K562 (cell line): ENCODE results near the gene MERTK. TPM values are rescaled to one million over a fixed set of nuclear protein-coding genes. Genes with fewer than 3 reads are reported as not detected.

ENCODE experiments used
- ATAC-seq: fragments of 200-7000 bp; cut with Tn5 transposase; 3 replicates; pipeline ENCODE4 v1.9.1; 2020; ENCODE audit warnings: moderate library complexity
- BruUV-seq: library from RNA; stranded (reverse); fragments of 400-500 nt; replicated peaks from 2 replicates; lab custom pipeline; 2021; lab: Mats Ljungman, UMichigan
- CTCF ChIA-PET: fragments of 300-600 bp; formaldehyde crosslinking; extraction: SDS; loops from one replicate; lab custom pipeline; 2021; ENCODE audit warnings: low intra/inter-chr PET ratio; lab: Yijun Ruan, JAX
- POLR2A ChIA-PET: fragments of 300-600, 350-650 bp; sonication (Branson Sonifier 250); formaldehyde crosslinking; extraction: SDS; loops from one replicate; lab custom pipeline; 2021; ENCODE audit warnings: antibody characterized with exemption, inconsistent platforms; lab: Yijun Ruan, JAX
- DNase-seq, 4 experiments: peaks; one replicate each; pipeline versions ENCODE4 v3.0.0 to v3.0.0-alpha.2; 2011 to 2018; ENCODE audit warnings: low spot score in 3 of 4, mixed read lengths in 3 of 4; ENCODE audit errors: extremely low read depth in 1 of 4
- FAIRE-seq: peaks from 2 replicates; lab custom pipeline; 2011; peaks lifted over from hg19 to GRCh38; lab: Jason Lieb, UNC
- H2AFZ ChIP-seq: 2 replicates; pipeline ENCODE4 v1.6.0; 2011; ENCODE audit warnings: low read depth, low read length, control low read depth, inconsistent platforms
- H3K27ac ChIP-seq: fragments of 200-600 bp; 3 replicates; pipeline ENCODE4 v1.8.0; 2011; ENCODE audit warnings: low read depth, mild to moderate bottlenecking, control low read depth, inconsistent platforms, low read length, moderate library complexity, mixed read lengths; ENCODE audit errors: extremely low read depth
- H3K27me3 ChIP-seq, 2 experiments: fragments of 300-600 bp in 1 of 2; 2 replicates in 1 of 2; 3 replicates in 1 of 2; pipeline versions ENCODE4 v1.6.0 to v1.8.0; 2011; ENCODE audit warnings: inconsistent platforms in 2 of 2, low read length in 2 of 2, mild to moderate bottlenecking in 1 of 2, mixed read lengths in 1 of 2, moderate library complexity in 1 of 2; ENCODE audit not compliant: control insufficient read depth in 2 of 2, insufficient read depth in 2 of 2
- H3K36me3 ChIP-seq: fragments of 300-600 bp; 3 replicates; pipeline ENCODE4 v1.8.0; 2011; ENCODE audit warnings: mild to moderate bottlenecking, low read length, inconsistent platforms; ENCODE audit not compliant: control insufficient read depth, insufficient read depth
- H3K4me1 ChIP-seq, 2 experiments: fragments of 200-600 bp in 1 of 2; replicated peaks in 1 of 2; 2 replicates in 1 of 2; 3 replicates in 1 of 2; pipeline versions ENCODE4 v1.5.1 to v1.8.0; 2011; ENCODE audit warnings: inconsistent platforms in 2 of 2, low read length in 2 of 2, mild to moderate bottlenecking in 1 of 2, mixed read lengths in 1 of 2, moderate library complexity in 1 of 2; ENCODE audit not compliant: control insufficient read depth in 2 of 2, insufficient read depth in 2 of 2
- H3K4me2 ChIP-seq: 2 replicates; pipeline ENCODE4 v1.6.1; 2011; ENCODE audit warnings: low read length, control low read depth, inconsistent platforms, mixed read lengths; ENCODE audit not compliant: insufficient read depth
- H3K4me3 ChIP-seq: fragments of 200-600 bp; sonication (generic), shearing (Covaris generic); 2 replicates; pipeline ENCODE4 v1.5.1; 2016; ENCODE audit warnings: control low read depth, inconsistent platforms
- H3K79me2 ChIP-seq: fragments of 200-600 bp; 3 replicates; pipeline ENCODE4 v1.8.0; 2011; ENCODE audit warnings: low read length, inconsistent platforms; ENCODE audit not compliant: control insufficient read depth, insufficient read depth
- H3K9ac ChIP-seq, 2 experiments: 2 replicates each; pipeline versions ENCODE4 v1.6.0 to v1.6.1; 2011; ENCODE audit warnings: low read depth in 2 of 2, low read length in 2 of 2, control low read depth in 1 of 2, inconsistent platforms in 1 of 2, mild to moderate bottlenecking in 1 of 2, mixed read lengths in 1 of 2; ENCODE audit not compliant: insufficient read depth in 1 of 2
- H3K9me1 ChIP-seq: one replicate; pipeline ENCODE4 v1.6.0; 2011; ENCODE audit warnings: inconsistent platforms, mild to moderate bottlenecking, low read length, moderate library complexity; ENCODE audit not compliant: control insufficient read depth, insufficient read depth
- H3K9me3 ChIP-seq: replicated peaks from 2 replicates; pipeline ENCODE4 v1.5.1; 2011; ENCODE audit warnings: low read depth, low read length, inconsistent platforms; ENCODE audit not compliant: control insufficient read depth, insufficient read depth
- H4K20me1 ChIP-seq: replicated peaks from 2 replicates; pipeline ENCODE4 v1.6.1; 2011; ENCODE audit warnings: low read length, inconsistent platforms, mixed read lengths; ENCODE audit not compliant: control insufficient read depth, insufficient read depth
- FOXM1 ChIP-seq, 2 experiments: fragments of 450-650 bp in 1 of 2; sonication (generic) in 1 of 2; formaldehyde crosslinking in 1 of 2; IDR thresholded peaks; 2 replicates each; pipeline versions ENCODE4 v1.6.1 to v1.9.0; 2017 to 2022; ENCODE audit warnings: low read depth in 2 of 2, mild to moderate bottlenecking in 2 of 2, missing genetic modification reagents in 1 of 2, moderate library complexity in 1 of 2
- IRF9 ChIP-seq: fragments of 450-650 bp; IDR thresholded peaks from 2 replicates; pipeline ENCODE4 v1.6.1; 2016; ENCODE audit warnings: missing biosample characterization, missing genetic modification characterization
- POLR2AphosphoS5 ChIP-seq: IDR thresholded peaks from 2 replicates; pipeline ENCODE4 v1.6.1; 2011; ENCODE audit warnings: mild to moderate bottlenecking, low read depth, low read length, moderate library complexity; ENCODE audit not compliant: control insufficient read depth, insufficient read depth
- PURB ChIP-seq: sonication (generic); formaldehyde crosslinking; IDR thresholded peaks from 2 replicates; pipeline ENCODE4 v1.9.0; 2021; ENCODE audit warnings: low read depth, mild to moderate bottlenecking, missing genetic modification reagents
- SIX5 ChIP-seq, 2 experiments: IDR thresholded peaks; 2 replicates each; pipeline ENCODE4 v1.6.1; 2011; ENCODE audit warnings: low read length in 2 of 2, borderline replicate concordance in 1 of 2, low read depth in 1 of 2, mild to moderate bottlenecking in 1 of 2, moderate library complexity in 1 of 2; ENCODE audit not compliant: insufficient read depth in 1 of 2
- WGBS: fragments of 100-300 bp; shearing (Covaris generic); methylation state at CpG from one replicate; pipeline ENCODE4 v1.1.6; 2016; ENCODE audit warnings: low coverage, mixed read lengths; ENCODE audit not compliant: insufficient coverage; ENCODE audit errors: missing lambda C conversion rate; 5-methylcytosine and 5-hydroxymethylcytosine counted together
- in situ Hi-C: fragments of 300-500 bp; cut with MboI; formaldehyde crosslinking; loops from 4 replicates; pipeline ENCODE4 v1.15.0; 2018; ENCODE audit warnings: inconsistent platforms, mixed read lengths
- intact Hi-C: fragments of 100-400 bp; cut with micrococcal nuclease; formaldehyde crosslinking; loops from 2 replicates; pipeline ENCODE4 v1.14.2; 2022
- polyA plus RNA-seq, 8 experiments: library from polyadenylated mRNA; depleted of rRNA in 4 of 8; stranded (reverse) in 5 of 8; unstranded in 3 of 8; fragments of >200 nt; fragmentation: Nextera tagmentation in 2 of 8; fragmentation: Illumina TruSeq in 1 of 8; extraction: Ambion mirVana in 2 of 8; extraction: Trizol in 1 of 8; gene quantifications; 2 replicates each; pipeline versions ENCODE4 v1.2.1 to v1.2.3, GENCODE V29; 2011 to 2014; ENCODE audit warnings: inconsistent platforms in 1 of 8, missing spikeins in 1 of 8
- total RNA-seq, 7 experiments: library from RNA; depleted of rRNA in 6 of 7; stranded (reverse); fragments of >200 nt in 6 of 7; fragmentation: Illumina TruSeq in 2 of 7; extraction: Trizol in 2 of 7; gene quantifications; 2 replicates each; pipeline versions ENCODE4 v1.2.1 to v1.2.3, GENCODE V29; 2011 to 2021; ENCODE audit warnings: low replicate concordance in 1 of 7
- TF ChIP-seq, protein P1 (sequence below): fragments of 250-450 bp; sonication (Bioruptor Pico); IDR thresholded peaks from 2 replicates; pipeline ENCODE4 v1.8.0; 2022; ENCODE audit warnings: inconsistent platforms, mild to moderate bottlenecking, moderate library complexity, borderline replicate concordance

The MERTK gene
- total and polyA plus RNA-seq, 9 of the 15 experiments (the other 6 are each of a cell fraction or from before 2014, with no cell fraction given): 0.23 to 1.6 (median 0.74) TPM

DNA sequence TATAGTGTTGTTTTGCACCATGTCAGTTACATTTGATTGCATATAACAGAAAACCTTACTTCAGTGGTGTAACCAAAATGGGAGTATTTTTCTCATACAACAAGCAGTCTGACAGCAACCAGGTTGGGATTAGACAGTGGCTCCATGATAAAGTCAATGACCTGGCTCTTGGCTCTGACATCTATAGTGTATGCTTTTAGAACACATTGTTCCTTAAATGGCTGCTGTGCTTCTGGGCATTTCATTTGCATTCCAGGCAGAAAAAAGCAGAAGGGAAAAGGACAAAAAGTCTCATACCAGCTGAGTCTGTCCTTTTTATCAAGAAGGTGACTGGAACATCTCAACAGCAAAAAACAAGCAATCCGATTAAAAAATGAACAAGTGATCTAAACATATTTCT, 10.2 kb downstream of the MERTK start:
- DNase-seq (no peak), ATAC-seq (no peak), FAIRE-seq (no peak)
- H3K4me2 ChIP-seq: no peak overlapping the region
- no peaks in the 10 kb centered on the region for H3K9me3 ChIP-seq
- no TSS peak for BruUV-seq
- ChIA-PET CTCF (no interaction called here), POLR2A (interaction anchor here (0.9 to 1.2 kb wide), 2 partner anchors 9 to 11 kb away, joined by 4 to 6 read pairs; no protein-coding TSS in a partner anchor)
- no peak overlapping the region for H3K9ac ChIP-seq
- WGBS: 11% methylated on average over 1 of the region's 1 CpG
- no peak overlapping the region for H3K4me3 ChIP-seq
- no peak overlapping the region for H2AFZ ChIP-seq
- intact Hi-C loops (no loop called here), in situ Hi-C loops (loop anchor here (5.0 to 10.0 kb wide), 2 partner anchors 124 to 676 kb away; partner anchors contain the start of gene CHCHD5)
- no peaks in the 10 kb centered on the region for H3K36me3 ChIP-seq
- no peaks in the 10 kb centered on the region for H3K9me1 ChIP-seq
- H3K27ac ChIP-seq: no peak overlapping the region
- H3K79me2 ChIP-seq: no peaks in the 10 kb centered on the region
- no peaks in the 10 kb centered on the region for H4K20me1 ChIP-seq
- peaks cover 6 to 19% of the 10 kb centered on the region in 2 experiments; a peak in 3 of 5 replicates for H3K4me1 ChIP-seq
- TF ChIP-seq FOXM1 (IDR thresholded peaks at IDR 0.05; ENCODE audit: low read depth): no peak
- no peak for TF ChIP-seq FOXM1 (CRISPR knock-in tag; IDR thresholded peaks at IDR 0.05; ENCODE audit: low read depth)
- TF ChIP-seq, protein P1, sequence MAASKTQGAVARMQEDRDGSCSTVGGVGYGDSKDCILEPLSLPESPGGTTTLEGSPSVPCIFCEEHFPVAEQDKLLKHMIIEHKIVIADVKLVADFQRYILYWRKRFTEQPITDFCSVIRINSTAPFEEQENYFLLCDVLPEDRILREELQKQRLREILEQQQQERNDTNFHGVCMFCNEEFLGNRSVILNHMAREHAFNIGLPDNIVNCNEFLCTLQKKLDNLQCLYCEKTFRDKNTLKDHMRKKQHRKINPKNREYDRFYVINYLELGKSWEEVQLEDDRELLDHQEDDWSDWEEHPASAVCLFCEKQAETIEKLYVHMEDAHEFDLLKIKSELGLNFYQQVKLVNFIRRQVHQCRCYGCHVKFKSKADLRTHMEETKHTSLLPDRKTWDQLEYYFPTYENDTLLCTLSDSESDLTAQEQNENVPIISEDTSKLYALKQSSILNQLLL: no peak
- no peak for TF ChIP-seq PURB (CRISPR knock-in tag)
- no peak for TF ChIP-seq IRF9 (tag)
- TF ChIP-seq SIX5 (IDR thresholded peaks at IDR 0.05; ENCODE audit: borderline replicate concordance in 1 of 2, insufficient read depth in 1 of 2, low read depth in 1 of 2, low read length in 2 of 2): no peak
- no peak for TF ChIP-seq POLR2AphosphoS5
- no peaks in the 10 kb centered on the region for H3K27me3 ChIP-seq
